ENCODE data around the gene CLIC4.

GRCh38 chr1:24745711-24746413, 615 bp downstream of the CLIC4 start:
- TF ChIP-seq CTCF (IDR thresholded peaks at IDR 0.05) (no peak), POLR2A (IDR thresholded peaks at IDR 0.05) (no peak)
